Skeletal muscle tissue (tissue), 4 donors: ENCODE measurements around the gene PCDH1. TPM values are rescaled to one million over a fixed set of nuclear protein-coding genes. Genes with fewer than 3 reads are reported as not detected.

ENCODE experiments used
- H3K27ac ChIP-seq: one replicate; pipeline ENCODE4 v1.7.0; 2013; ENCODE audit warnings: mild to moderate bottlenecking, low read depth, low read length, inconsistent platforms
- H3K27me3 ChIP-seq, 3 donors: one replicate each; pipeline ENCODE4 v1.7.0; 2013; ENCODE audit warnings: low read length in 3 of 3; ENCODE audit not compliant: control insufficient read depth in 3 of 3, insufficient read depth in 3 of 3
- H3K36me3 ChIP-seq, 3 donors: one replicate each; pipeline ENCODE4 v1.7.0; 2013; ENCODE audit warnings: low read length in 3 of 3; ENCODE audit not compliant: control insufficient read depth in 3 of 3, insufficient read depth in 3 of 3
- H3K4me1 ChIP-seq, 3 donors: one replicate each; pipeline ENCODE4 v1.7.0; 2013; ENCODE audit warnings: low read length in 3 of 3, mild to moderate bottlenecking in 3 of 3; ENCODE audit not compliant: control insufficient read depth in 3 of 3, insufficient read depth in 3 of 3
- H3K4me3 ChIP-seq, 3 donors: one replicate each; pipeline ENCODE4 v1.7.0; 2013; ENCODE audit warnings: low read length in 3 of 3
- H3K9ac ChIP-seq, 3 donors: one replicate each; pipeline ENCODE4 v1.7.0; 2013; ENCODE audit warnings: low read length in 3 of 3, mild to moderate bottlenecking in 3 of 3, moderate library complexity in 2 of 3, low read depth in 1 of 3
- H3K9me3 ChIP-seq, 3 donors: one replicate each; pipeline ENCODE4 v1.7.0; 2013; ENCODE audit warnings: low read length in 3 of 3; ENCODE audit not compliant: control insufficient read depth in 3 of 3
- total RNA-seq: library from RNA; depleted of rRNA; stranded (reverse); fragments of >200 nt; gene quantifications from one replicate; pipeline ENCODE4 v1.2.3, GENCODE V29; 2014
- donor health status: Osteomylitis.

PCDH1 gene
- total RNA-seq, 1 donor from 2014 or later, result 20.9 TPM

DNA sequence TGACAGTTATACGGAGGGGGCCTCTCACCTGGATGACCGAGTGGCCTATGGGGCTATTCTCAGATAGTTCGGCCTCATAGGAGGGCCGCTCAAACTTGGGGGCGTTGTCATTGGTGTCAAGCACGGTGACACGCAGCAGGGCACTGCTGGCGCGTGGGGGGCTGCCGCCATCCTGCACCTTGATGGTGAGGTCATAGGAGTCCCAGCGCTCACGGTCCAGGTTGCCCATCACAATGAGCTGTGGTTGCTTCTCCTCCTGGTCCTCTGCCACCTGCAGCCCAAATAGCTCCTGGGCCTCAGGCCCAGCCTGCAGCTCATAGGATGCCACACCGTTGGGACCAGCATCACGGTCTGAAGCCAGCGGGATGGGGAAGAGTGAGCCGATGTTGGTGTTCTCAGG, 9.7 kb downstream of the PCDH1 start:
- peaks cover 3 to 16% (median 7%) of the 10 kb centered on the region in 3 donors for H3K4me1 ChIP-seq

DNA sequence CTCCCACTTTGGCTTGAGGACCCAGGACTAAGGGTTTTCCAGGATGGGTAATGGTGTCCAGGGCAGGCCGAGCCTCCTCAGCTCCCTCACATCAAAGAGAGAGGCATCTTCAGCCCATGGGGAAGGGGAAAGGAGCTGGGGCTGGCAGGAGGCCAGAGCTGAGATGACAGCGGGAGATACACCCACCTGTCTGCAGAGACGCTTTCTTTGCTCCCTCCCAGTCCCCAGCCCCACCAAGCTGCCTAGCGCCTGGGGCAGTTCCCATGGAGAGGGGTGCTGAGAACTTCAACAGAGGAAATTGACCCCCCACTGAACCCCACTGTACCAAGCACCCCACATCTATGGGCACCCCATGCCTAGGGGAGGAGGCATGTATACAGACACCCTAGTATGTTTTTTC, 10.6 kb downstream of the PCDH1 start:
- Histone ChIP-seq H3K27ac (no peak overlapping the region), H3K4me3 (no peak overlapping the region), H3K4me1 (peaks cover 0 to 16% (median 7%) of the 10 kb centered on the region in 3 donors), H3K27me3 (peaks cover 26 to 30% (median 28%) of the 10 kb centered on the region in 3 donors), H3K36me3 (peaks cover 0 to 9% (median 5%) of the 10 kb centered on the region in 3 donors), H3K9ac (no peak overlapping the region), H3K9me3 (no peaks in the 10 kb centered on the region)

More for the DNA sequence above, 9.7 kb downstream of the PCDH1 start:
- Histone ChIP-seq H3K27me3 (peaks cover 26 to 33% (median 29%) of the 10 kb centered on the region in 3 donors), H3K9me3 (no peaks in the 10 kb centered on the region), H3K4me3 (no peak overlapping the region), H3K9ac (no peak overlapping the region), H3K27ac (no peak overlapping the region), H3K36me3 (peaks cover 0 to 7% (median 5%) of the 10 kb centered on the region in 3 donors)

DNA sequence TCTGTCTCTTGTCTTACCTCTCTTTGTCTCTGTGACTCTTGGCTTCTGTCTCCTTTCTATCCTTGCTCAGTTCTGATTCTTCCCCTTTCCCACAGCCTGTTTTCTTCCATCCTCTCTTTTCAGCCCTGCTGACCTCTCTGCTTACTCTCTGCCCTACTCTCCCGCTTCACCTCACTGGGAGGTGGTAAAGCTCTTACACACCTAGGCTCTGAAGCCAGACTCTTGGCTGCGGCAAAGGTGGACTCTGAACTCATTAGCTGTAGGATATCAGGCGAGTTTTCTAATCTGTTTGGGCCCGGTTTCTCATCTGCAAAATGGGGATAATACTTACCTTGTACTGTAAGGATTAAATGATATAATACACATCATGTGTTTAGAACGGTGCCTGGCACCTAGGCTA, 11.1 kb downstream of the PCDH1 start:
- Histone ChIP-seq H3K27me3 (peaks cover 22 to 25% (median 24%) of the 10 kb centered on the region in 3 donors), H3K9ac (no peak overlapping the region), H3K9me3 (no peaks in the 10 kb centered on the region), H3K36me3 (peaks cover 0 to 9% (median 5%) of the 10 kb centered on the region in 3 donors), H3K4me3 (no peak overlapping the region), H3K27ac (no peak overlapping the region), H3K4me1 (peaks cover 0 to 16% (median 7%) of the 10 kb centered on the region in 3 donors)

DNA sequence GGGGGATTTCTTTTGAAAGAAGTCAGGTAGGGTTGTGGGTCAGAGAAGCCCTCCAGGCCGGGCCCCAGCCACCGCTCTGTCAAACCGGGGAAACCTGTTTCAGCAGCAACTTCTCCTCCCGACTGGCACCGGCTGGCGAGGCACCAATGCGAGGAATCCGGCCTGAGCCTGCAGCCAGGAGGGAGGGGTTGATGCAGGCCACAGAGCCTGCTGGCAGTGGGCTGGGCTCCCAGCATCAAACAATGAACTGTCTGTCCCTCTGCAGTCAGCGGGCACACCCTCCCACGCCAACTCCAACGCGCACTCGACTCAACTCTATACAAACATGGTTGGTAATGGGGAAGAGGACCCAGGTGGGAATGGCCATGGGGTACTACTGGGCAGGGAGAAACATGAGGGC, 12.1 kb downstream of the PCDH1 start:
- H3K36me3 ChIP-seq, result peaks cover 0 to 9% (median 5%) of the 10 kb centered on the region in 3 donors
- no peak overlapping the region for H3K27ac ChIP-seq

DNA sequence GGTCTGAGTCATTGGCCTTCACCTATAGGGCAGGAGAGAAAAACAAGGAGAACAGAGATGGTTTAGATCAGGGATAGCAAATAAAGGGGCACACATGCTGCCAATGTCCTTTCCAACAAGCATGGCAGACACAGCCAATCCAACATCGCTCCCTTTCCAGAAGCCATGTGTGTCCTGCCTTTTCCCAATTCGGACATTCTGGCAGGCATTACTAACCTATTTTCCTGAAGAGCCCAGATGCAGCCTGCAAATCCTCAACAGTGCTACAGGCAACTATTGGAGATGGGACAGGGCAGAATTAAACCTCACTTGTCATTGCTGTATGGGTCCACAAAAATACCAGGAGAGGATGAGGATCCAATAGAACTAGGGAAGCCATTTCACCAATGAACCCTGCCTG, 12.8 kb downstream of the PCDH1 start:
- no peak overlapping the region for H3K27ac ChIP-seq
- H3K9ac ChIP-seq, result no peak overlapping the region
- H3K4me1 ChIP-seq, result peaks cover 0 to 6% (median 5%) of the 10 kb centered on the region in 3 donors
- no peak overlapping the region for H3K4me3 ChIP-seq
- peaks cover 11 to 18% (median 11%) of the 10 kb centered on the region in 3 donors for H3K27me3 ChIP-seq
- peaks cover 0 to 9% (median 5%) of the 10 kb centered on the region in 3 donors for H3K36me3 ChIP-seq
- H3K9me3 ChIP-seq, result no peaks in the 10 kb centered on the region

More for the DNA sequence above, 12.1 kb downstream of the PCDH1 start:
- Histone ChIP-seq H3K4me1 (peaks cover 0 to 13% (median 7%) of the 10 kb centered on the region in 3 donors), H3K27me3 (peaks cover 15 to 20% (median 16%) of the 10 kb centered on the region in 3 donors), H3K9me3 (no peaks in the 10 kb centered on the region), H3K9ac (no peak overlapping the region), H3K4me3 (no peak overlapping the region)

DNA sequence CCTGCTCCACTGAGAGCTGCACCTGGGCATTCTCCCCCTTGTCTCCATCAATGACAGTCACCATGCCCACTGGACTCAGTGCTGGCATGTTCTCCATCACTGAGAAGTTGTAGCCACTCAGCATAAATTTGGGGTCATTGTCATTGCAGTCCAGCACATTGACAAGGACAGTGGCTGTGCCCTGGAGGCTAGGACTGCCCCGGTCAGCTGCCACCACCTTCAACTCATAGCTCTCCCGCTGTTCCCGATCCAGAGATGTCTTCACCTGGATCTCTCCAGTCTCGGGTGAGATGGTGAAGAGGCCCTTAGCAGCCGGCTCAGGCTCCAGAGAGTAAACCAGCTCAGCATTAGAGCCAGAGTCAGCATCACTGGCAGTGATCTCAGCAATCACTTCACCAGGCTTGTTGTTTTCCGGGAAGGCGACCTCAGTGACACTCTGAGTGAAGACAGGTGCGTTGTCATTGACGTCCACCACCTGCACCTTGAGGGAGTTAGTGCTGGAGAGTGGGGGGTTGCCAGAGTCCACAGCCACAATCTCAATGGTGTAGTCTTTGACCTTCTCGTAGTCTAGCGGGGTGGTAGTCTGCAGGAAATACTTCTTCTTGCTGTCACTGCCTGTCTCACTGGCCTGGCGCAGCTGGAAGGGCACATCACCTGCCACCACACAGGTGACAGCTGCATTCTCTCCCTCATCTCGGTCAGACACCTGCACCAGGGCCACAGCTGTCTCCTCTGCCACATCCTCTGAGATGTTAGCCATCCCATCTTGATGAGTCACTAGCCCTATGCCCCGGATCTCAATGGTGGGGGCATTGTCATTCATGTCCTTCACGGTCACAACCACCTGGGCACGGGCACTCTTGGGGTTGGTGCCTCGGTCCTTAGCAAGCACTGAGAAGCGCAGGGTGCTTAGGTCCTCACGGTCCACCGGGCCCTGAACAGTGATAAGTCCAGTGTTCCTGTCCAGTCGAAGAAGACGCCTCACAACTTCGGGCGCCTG, 13.5 kb downstream of the PCDH1 start:
- Histone ChIP-seq H3K9ac (no peak overlapping the region), H3K9me3 (no peaks in the 10 kb centered on the region), H3K4me3 (no peak overlapping the region), H3K4me1 (peaks cover 0 to 3% (median 0%) of the 10 kb centered on the region in 3 donors), H3K36me3 (peaks cover 0 to 9% (median 5%) of the 10 kb centered on the region in 3 donors), H3K27me3 (peaks cover 8 to 13% (median 13%) of the 10 kb centered on the region in 3 donors), H3K27ac (no peak overlapping the region)

DNA sequence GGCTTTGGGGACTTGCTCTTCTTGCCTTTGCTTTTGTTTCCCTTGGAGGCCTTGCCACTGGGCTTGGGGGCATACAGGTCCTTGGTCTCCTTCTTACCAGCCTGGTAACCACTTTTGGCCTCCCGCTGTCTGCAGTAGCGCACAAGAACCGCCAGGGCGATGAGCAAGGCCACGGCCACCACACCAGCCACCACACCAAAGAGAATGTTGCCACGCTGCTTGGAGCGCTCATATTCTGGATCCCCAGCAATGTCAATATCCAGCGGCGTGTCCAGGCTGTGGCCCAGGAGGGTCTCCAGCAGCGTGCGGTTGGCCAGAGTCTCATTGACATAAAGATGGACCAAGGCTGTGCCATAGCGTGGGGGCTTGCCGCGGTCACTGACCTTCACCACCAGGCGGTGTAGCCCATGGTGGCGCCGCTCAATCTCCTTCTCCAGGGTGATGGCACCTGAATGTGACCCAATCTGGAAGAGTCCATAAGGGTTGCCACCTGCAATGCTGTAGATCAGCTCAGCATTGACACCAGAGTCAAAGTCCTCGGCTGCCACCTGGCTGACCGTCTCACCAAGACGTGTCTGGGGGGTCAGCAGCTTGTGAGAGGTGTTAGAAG, 14.5 kb downstream of the PCDH1 start:
- peaks cover 0 to 9% (median 5%) of the 10 kb centered on the region in 3 donors for H3K36me3 ChIP-seq
- peaks cover 4 to 14% (median 9%) of the 10 kb centered on the region in 3 donors for H3K27me3 ChIP-seq
- H3K9ac ChIP-seq, result no peak overlapping the region
- H3K4me3 ChIP-seq, result no peak overlapping the region
- peaks cover 0 to 3% (median 0%) of the 10 kb centered on the region in 3 donors for H3K4me1 ChIP-seq
- H3K9me3 ChIP-seq, result no peaks in the 10 kb centered on the region
- H3K27ac ChIP-seq, result no peak overlapping the region

DNA sequence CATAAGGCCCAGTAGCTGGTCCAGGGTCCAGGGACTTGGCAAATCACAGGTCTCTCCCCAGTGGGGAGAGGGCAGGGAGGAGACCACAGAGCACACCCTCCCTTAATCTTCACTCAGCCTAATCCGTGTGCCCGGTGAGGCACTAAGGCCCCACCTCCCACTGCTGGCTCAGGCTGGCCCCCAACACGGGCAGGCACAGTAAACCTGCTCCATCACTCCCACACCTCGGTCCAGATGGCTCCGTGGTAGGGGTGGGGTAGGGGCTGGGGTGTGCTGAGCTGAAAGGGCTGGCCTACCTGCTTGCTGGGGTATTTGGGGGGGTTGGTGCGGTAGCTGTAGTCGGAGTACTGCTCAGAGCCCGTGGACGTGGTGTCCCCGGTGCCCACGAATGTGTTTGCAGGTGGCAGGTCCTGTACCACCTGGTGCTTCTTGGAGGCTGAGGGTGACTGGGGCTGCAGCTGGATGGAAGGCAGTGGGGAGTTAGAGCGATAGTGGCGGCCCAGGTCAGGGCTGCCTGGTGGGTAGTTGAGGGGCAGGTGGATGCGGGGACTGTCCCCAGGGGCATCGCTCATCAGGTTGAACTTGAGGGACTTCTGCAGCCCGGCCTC, 15.2 kb downstream of the PCDH1 start:
- no peak overlapping the region for H3K27ac ChIP-seq
- no peak overlapping the region for H3K9ac ChIP-seq
- peaks cover 0 to 5% (median 0%) of the 10 kb centered on the region in 3 donors for H3K4me1 ChIP-seq
- H3K4me3 ChIP-seq, result no peak overlapping the region
- H3K9me3 ChIP-seq, result no peaks in the 10 kb centered on the region
- peaks cover 4 to 11% (median 10%) of the 10 kb centered on the region in 3 donors for H3K27me3 ChIP-seq
- peaks cover 0 to 7% (median 5%) of the 10 kb centered on the region in 3 donors for H3K36me3 ChIP-seq

DNA sequence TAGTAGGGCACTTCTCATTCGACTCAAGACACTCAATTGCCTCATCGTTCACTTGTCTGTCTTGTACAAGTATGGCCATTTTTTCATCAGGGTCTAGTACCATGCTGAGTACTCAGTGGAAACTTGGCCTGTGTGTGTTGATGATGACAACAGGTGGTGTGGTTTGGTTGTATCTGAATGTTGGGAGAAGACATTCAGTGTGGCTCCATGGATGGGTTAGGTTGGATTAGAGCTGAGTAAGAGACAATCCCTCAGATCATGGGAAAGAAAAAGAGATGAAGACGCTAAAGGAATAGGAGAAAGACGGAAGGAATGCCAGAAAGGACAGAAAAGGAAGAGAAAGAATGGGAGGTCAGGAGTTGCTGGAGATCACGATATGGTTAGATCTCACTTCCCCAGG, 17.0 kb downstream of the PCDH1 start:
- peaks cover 0 to 7% (median 0%) of the 10 kb centered on the region in 3 donors for H3K4me1 ChIP-seq

More for the DNA sequence above, 17.0 kb downstream of the PCDH1 start:
- H3K9ac ChIP-seq, result no peak overlapping the region
- H3K36me3 ChIP-seq, result peaks cover 0 to 7% (median 5%) of the 10 kb centered on the region in 3 donors
- no peak overlapping the region for H3K4me3 ChIP-seq
- H3K27ac ChIP-seq, result no peak overlapping the region
- H3K27me3 ChIP-seq, result peaks cover 4 to 7% (median 6%) of the 10 kb centered on the region in 3 donors
- no peaks in the 10 kb centered on the region for H3K9me3 ChIP-seq
